ENCODE data around the gene TDO2.

GRCh38 chr4:155966171-155966570 is 62.7 kb downstream of the TDO2 start:
- TF ChIP-seq CTCF (IDR thresholded peaks at IDR 0.05): no peak
- no peak for TF ChIP-seq POLR2A (IDR thresholded peaks at IDR 0.05)

All from lower leg skin (tissue), 3 donors.